Measurements from ENCODE around the gene C1QTNF12.

The C1QTNF12 gene, protein sequence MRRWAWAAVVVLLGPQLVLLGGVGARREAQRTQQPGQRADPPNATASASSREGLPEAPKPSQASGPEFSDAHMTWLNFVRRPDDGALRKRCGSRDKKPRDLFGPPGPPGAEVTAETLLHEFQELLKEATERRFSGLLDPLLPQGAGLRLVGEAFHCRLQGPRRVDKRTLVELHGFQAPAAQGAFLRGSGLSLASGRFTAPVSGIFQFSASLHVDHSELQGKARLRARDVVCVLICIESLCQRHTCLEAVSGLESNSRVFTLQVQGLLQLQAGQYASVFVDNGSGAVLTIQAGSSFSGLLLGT

DNA sequence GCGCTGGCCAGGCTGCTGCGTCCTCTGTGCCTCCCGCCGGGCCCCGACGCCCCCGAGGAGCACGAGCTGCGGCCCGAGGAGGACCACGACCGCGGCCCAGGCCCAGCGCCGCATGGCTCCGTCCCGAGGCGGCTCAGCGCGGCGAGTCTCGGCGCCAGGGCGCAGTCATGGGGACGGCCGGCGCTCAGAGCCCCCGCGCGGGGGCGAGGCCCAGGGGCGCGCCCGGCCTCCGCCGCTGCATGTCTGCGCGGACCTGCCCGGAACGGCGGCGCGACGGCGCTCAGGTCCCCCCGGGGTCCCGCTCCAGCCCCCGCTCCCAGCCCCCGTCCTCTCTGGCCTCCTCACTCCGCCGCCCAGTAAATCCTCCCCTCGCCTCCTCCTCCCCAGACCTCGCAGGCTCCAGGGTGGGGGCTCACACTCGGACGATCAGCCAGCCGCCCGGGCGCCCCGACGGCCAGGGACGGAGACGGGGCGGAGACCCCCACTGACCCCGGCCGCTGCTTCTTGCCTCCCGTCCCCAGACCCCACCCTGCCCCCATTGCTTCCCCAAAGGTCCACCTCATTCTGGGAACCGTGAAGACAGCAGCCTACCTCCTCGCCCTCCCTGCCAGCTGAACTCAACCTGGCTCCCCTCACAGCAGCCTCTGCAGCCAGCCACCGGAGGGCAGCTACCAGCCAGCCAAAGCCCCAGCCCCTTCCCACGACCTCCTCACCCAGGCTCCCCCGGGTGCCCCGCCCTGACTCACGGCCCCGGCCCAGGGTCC, at the start of gene C1QTNF12:
Gene C1QTNF12, minus strand, starts transcription at position 146 of the 764 bp plus-strand sequence. Its CDS starts 32 bp downstream, at position 114.
- in situ Hi-C loops (cut with MboI; ENCODE audit: low pct_unique_long_range_greater_than_20kb, low sequenced_read_pairs, unreplicated experiment) = no loop called here
- TF ChIP-seq, protein P1, sequence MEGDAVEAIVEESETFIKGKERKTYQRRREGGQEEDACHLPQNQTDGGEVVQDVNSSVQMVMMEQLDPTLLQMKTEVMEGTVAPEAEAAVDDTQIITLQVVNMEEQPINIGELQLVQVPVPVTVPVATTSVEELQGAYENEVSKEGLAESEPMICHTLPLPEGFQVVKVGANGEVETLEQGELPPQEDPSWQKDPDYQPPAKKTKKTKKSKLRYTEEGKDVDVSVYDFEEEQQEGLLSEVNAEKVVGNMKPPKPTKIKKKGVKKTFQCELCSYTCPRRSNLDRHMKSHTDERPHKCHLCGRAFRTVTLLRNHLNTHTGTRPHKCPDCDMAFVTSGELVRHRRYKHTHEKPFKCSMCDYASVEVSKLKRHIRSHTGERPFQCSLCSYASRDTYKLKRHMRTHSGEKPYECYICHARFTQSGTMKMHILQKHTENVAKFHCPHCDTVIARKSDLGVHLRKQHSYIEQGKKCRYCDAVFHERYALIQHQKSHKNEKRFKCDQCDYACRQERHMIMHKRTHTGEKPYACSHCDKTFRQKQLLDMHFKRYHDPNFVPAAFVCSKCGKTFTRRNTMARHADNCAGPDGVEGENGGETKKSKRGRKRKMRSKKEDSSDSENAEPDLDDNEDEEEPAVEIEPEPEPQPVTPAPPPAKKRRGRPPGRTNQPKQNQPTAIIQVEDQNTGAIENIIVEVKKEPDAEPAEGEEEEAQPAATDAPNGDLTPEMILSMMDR (IDR thresholded peaks at IDR 0.05; ENCODE audit: extremely low read depth, insufficient read depth, missing control alignments) = no peak

DNA sequence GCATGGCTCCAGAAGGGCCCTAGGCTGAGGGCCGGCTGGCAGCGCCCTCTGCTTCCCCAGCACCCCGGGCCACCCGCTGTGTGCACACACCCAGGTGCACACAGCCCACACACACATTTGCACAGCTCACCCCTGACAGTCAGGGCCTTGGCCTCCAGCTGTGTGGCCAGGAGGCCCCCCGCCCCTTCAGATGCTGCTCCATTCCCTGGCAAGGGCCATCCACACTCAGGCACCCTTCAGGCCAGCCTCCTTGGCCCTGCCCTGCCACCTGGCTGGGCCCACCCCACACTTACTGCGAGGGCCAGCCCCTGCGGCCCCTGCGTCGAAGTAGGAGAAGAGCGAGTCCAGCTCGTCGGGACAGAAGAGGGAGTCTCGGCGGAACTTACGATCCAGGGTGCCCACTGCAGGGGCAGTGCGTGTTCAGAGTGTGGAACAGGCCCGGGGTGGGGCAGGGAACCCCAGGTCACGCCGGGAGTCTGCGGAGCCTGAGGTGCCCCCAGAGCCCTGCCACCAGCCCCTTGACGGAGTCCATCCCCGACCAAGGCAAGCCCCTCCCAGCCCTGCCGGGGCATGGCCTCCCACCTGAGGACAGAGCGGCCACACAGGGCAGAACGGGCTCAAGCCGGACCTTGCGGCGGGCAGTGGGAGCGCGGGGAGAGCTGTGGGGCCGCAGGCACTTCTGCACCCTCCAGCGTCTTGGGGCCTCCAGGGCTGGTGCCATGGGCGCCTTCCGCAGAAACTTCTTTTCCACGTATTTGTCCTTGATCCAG, 48.8 kb upstream of the C1QTNF12 start:
- in situ Hi-C loops (cut with MboI; ENCODE audit: low pct_unique_long_range_greater_than_20kb, low sequenced_read_pairs, unreplicated experiment) = no loop called here
- DNase-seq (ENCODE audit: low spot score) = no peak
- TF ChIP-seq, protein P1 (IDR thresholded peaks at IDR 0.05; ENCODE audit: extremely low read depth, insufficient read depth, missing control alignments) = no peak

More for the DNA sequence above, at the start of gene C1QTNF12:
- DNase-seq (ENCODE audit: low spot score) = no peak

DNA sequence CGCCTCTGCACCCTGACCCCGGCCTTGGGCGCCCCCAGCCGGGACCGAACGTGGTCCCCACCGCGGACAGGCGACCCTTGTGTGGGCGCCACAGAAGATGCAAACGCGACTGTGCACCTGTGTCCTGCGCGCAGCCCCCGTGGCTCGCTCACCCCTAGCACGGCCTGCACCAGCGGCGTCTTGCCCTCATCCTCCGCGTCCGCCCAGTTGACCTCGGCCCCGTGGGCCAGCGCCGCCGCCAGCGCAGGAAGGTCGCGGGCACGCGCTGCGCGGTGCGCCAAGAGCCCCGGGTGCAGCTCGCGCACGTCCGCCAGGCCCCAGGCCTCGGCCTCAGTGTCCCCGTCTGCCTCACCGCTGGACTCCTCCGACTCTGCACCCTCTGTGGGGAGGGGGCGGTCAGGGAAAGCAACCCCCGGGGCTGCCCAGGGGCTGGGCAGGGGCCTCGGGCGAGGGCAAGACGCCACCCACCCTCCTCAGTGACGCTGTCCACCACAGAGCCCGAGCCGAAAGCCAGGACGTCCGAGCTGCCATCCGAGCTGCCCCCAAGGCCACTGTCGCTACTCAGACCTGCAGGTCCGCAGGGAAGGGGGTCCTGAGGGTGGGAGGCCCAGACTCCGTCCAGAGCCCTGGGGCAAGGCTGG, 47.8 kb upstream of the C1QTNF12 start:
- DNase-seq (ENCODE audit: low spot score) = no peak
- TF ChIP-seq, protein P1 (IDR thresholded peaks at IDR 0.05; ENCODE audit: extremely low read depth, insufficient read depth, missing control alignments) = no peak
- in situ Hi-C loops (cut with MboI; ENCODE audit: low pct_unique_long_range_greater_than_20kb, low sequenced_read_pairs, unreplicated experiment) = no loop called here

DNA sequence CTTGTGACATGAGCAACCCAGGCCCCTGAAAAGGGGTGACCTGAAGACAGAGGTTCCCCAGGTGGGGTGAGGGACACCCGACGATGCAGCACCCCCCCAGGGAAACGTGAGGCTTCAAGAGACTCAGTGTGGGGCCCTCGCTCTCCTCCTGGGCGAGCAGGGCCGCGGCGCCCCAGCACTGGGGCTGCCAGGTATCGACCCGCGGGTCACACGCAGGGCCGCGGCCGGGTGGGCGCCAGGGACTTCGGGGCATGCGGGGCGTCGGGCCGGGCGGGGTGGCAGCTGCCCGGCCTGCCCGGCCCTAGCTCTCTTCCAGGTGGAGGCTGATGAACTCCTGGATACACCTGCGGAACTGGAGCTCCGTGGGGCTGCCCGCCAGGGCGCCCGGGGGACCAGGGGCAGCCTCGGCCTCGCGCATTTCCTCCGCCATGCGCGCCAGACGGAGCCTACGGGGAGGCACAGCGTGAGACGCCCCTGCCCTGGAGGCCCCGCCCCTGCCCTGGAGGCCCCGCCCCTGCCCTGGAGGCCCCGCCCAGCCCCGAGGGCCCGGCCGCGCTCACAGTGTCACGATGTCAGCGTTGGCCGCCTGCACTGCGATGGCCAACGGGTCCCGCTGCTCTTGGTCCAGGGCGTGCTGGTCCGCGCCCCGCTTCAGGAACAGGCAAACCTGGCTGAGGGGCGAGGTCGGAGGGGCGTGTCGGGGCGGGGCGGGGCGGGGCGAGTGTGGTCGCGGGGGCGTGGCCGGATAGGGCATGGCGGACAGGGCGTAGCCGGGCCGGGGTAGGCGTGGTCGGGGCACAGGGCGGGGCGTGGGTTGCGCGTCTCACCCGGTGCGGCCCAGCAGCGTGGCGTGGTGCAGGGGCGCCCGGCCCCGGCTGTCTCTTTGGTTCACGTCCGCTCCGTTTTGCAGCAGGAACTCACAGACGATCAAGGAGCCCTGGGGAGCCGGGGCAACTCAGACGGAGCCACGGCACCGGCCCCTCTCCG, 47.0 kb upstream of the C1QTNF12 start:
- peak; percentile 50 for DNase-seq (ENCODE audit: low spot score)
- TF ChIP-seq, protein P1 (IDR thresholded peaks at IDR 0.05; ENCODE audit: extremely low read depth, insufficient read depth, missing control alignments) = no peak
- in situ Hi-C loops (cut with MboI; ENCODE audit: low pct_unique_long_range_greater_than_20kb, low sequenced_read_pairs, unreplicated experiment) = no loop called here

DNA sequence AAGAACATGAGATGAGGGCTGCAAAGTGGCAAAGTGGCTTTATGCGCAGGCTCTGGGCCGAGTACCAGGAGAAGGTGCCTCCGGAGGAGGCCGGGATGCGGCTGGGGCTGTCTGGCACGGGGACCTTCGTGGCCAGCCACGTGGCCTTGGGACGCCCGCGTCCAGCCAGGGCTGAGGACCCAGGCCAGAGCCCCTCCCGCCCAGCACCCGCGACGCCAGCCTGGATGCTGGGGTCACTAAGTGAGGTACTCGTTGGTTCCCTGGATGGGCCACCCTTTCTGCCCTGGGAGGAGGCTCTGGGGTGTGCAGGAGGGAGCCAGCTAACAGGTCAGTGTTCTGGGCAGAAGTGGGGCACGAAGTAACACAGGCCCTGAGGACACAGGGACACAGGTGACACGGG, 46.3 kb upstream of the C1QTNF12 start:
- peak; percentile 43 for DNase-seq (ENCODE audit: low spot score)
- in situ Hi-C loops (cut with MboI; ENCODE audit: low pct_unique_long_range_greater_than_20kb, low sequenced_read_pairs, unreplicated experiment) = no loop called here
- TF ChIP-seq, protein P1 (IDR thresholded peaks at IDR 0.05; ENCODE audit: extremely low read depth, insufficient read depth, missing control alignments) = no peak

Measured in GM13977 (cell line).